ENCODE measurements around the gene HOXB1. TPM values are rescaled to one million over a fixed set of nuclear protein-coding genes. Genes with fewer than 3 reads are reported as not detected.

Gene HOXB1
- total and polyA plus RNA-seq, 2 donors (not counting 3 experiments of a cell fraction or from before 2014, with no cell fraction given): not detected

GRCh38 chr17:48565925-48566710 is 35.3 kb upstream of the HOXB1 start:
- no peak overlapping the region for H3K4me3 ChIP-seq (replicated peaks in 1 of 3; ENCODE audit: insufficient read depth in 1 of 3, low read depth in 1 of 3, low read length in 3 of 3)
- H3K36me3 ChIP-seq (ENCODE audit: control insufficient read depth in 2 of 2, extremely low read depth in 1 of 2, insufficient read depth in 2 of 2, low read length in 2 of 2): peaks cover 0 to 3% of the 10 kb centered on the region in 2 experiments
- intact Hi-C loops (cut with micrococcal nuclease) (no loop called here), dilution Hi-C loops (cut with MboI; ENCODE audit: extremely low pct_ligation_motif_present, low sequenced_read_pairs) (no loop called here)
- H3K27me3 ChIP-seq (ENCODE audit: control insufficient read depth in 2 of 2, insufficient read depth in 2 of 2, low read length in 2 of 2): no peaks in the 10 kb centered on the region
- POLR2A ChIA-PET: no interaction called here
- no peak overlapping the region for H3K4me2 ChIP-seq (ENCODE audit: insufficient read depth, low read length)
- CTCF ChIA-PET: interaction anchor here (3.3 to 6.1 kb wide), 2 partner anchors 10 to 18 kb away, joined by 23 to 28 read pairs; no protein-coding TSS in a partner anchor
- TF ChIP-seq JUN (IDR thresholded peaks at IDR 0.05; ENCODE audit: borderline replicate concordance, insufficient read depth, insufficient read length, low read depth): no peak
- TF ChIP-seq CTCF (IDR thresholded peaks at IDR 0.05; ENCODE audit: extremely low read depth in 1 of 2, insufficient read depth in 1 of 2, low read depth in 1 of 2, low read length in 2 of 2): no peak
- no peak for TF ChIP-seq EZH2 (IDR thresholded peaks at IDR 0.05; ENCODE audit: borderline replicate concordance, low read depth, low read length, severe bottlenecking)
- no peak for TF ChIP-seq MAX (IDR thresholded peaks at IDR 0.05; ENCODE audit: insufficient read depth, insufficient read length)
- no peak for TF ChIP-seq FOS (IDR thresholded peaks at IDR 0.05; ENCODE audit: borderline replicate concordance, insufficient read depth, low read length)
- no peak for TF ChIP-seq GATA2 (IDR thresholded peaks at IDR 0.05; ENCODE audit: insufficient read depth, insufficient read length, low read depth, low read length)
- TF ChIP-seq POLR2AphosphoS5 (IDR thresholded peaks at IDR 0.05; ENCODE audit: insufficient read depth, low read depth, low read length): no peak
- no peak for TF ChIP-seq MYC (IDR thresholded peaks at IDR 0.05; ENCODE audit: low read depth, low read length)
- no peaks in the 10 kb centered on the region for H4K20me1 ChIP-seq (replicated peaks; ENCODE audit: control insufficient read depth, extremely low read depth, insufficient read depth, low read length)
- FAIRE-seq (no peak), DNase-seq (ENCODE audit: low read depth, low spot score) (no peak)
- H3K9ac ChIP-seq (replicated peaks; ENCODE audit: extremely low read depth, insufficient read depth, low read length): no peak overlapping the region
- no peak overlapping the region for H3K27ac ChIP-seq (ENCODE audit: insufficient read depth, low read depth, low read length)
- no peaks in the 10 kb centered on the region for H3K9me1 ChIP-seq (replicated peaks; ENCODE audit: control insufficient read depth, extremely low read depth, insufficient read depth, low read length)
- peaks cover 92% of the 10 kb centered on the region for H3K79me2 ChIP-seq (ENCODE audit: control insufficient read depth, insufficient read depth, low read length)
- no peak overlapping the region for H2AFZ ChIP-seq (ENCODE audit: low read depth, low read length)
- no TSS peak for BruUV-seq (replicated peaks)
- H3K9me3 ChIP-seq (replicated peaks; ENCODE audit: control insufficient read depth, insufficient read depth, low read length): no peaks in the 10 kb centered on the region
- H3K4me1 ChIP-seq (ENCODE audit: control insufficient read depth, extremely low read depth, insufficient read depth, low read length): peaks cover 62% of the 10 kb centered on the region
